HG03159 (cell line): Measurements from ENCODE around the gene RFX2.
"Not testable (repeated sequence)": the region's sequence is repeated elsewhere in the genome, so short reads cannot be mapped to it uniquely, and the experiment has no call there.

ENCODE experiments used
- ATAC-seq: cut with Tn5 transposase; IDR thresholded peaks from one replicate; pipeline ENCODE4 v1.9.1; 2021; ENCODE audit warnings: mild to moderate bottlenecking, moderate library complexity; ENCODE audit not compliant: unreplicated experiment

Gene RFX2

DNA sequence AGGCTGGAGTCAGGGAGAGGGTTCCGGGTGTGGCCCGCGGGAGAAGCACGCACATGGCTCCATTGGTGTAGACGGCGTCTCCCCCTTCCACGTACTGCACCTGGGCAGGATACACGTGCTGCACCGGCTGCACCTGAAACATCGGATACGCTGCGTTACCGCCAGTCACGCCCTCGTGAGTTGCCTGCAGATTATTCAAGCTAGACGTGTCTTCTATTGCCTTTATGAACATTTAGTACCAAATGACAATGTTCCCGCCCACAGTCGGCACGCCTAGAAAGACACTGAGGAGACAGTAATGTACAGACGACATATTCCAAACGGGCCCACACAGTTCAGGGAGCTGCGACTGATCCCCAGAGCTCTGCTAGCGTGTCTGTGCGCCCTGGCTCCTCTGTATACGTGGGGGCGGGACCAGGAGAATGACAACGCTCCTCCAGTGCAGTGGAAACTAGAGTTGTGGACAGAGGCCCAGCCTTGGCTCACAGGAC, 68.3 kb downstream of the RFX2 start:
- ATAC-seq, result no peak

- no peak for ATAC-seq
Measured at GRCh38 chr19:6041071-6041470, 69.2 kb downstream of the RFX2 start.

GRCh38 chr19:6039566-6040225, 70.6 kb downstream of the RFX2 start:
- ATAC-seq, result no peak

- peak; percentile 65 for ATAC-seq
Measured at GRCh38 chr19:6038634-6039405, 71.5 kb downstream of the RFX2 start.

DNA sequence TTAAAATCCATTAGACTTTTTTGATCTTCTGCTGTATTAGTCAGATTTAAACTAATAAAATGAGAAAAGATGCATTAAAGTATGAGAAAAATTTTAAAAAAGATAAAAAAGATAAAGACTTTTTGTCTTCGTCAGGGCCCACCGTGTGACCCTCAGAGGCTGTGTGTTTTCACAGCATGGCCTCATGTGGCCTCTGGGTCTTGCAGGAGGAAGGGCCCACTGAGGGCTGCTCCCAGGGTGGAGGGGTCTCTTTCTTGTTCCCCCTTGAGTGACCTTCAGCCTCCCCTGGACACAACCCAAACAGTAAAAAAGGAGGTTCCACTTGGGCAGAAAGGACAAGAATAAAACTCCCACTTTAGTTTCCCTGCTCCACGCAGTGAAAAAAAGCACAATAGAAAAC, 75.3 kb downstream of the RFX2 start:
- ATAC-seq, result no peak

DNA sequence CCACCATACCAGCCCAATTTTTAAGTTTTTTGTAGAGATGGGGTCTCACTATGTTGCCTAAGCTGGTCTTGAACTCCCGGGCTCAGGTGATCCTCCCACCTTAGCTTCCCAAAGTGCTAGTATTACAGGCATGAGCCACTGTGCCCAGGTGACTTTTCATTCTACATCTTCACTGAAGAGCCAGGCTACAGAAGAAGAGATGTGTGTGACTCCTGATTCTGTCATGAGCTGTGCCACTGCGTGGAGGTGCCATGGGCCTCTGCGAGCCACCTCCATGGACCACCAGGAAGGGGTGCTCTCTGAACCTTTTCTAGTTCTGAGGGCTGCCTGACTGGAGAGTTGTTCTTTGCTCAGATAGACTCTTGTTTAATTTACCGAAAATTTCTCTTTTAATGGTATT, 75.8 kb downstream of the RFX2 start:
- ATAC-seq, result no peak

GRCh38 chr19:6033744-6034264, 76.5 kb downstream of the RFX2 start:
- no peak for ATAC-seq

GRCh38 chr19:6032827-6033226, 77.5 kb downstream of the RFX2 start:
- ATAC-seq, result no peak

GRCh38 chr19:6032381-6032780, 77.9 kb downstream of the RFX2 start:
- no peak for ATAC-seq

GRCh38 chr19:6030214-6030507, 80.1 kb downstream of the RFX2 start:
- ATAC-seq, result no peak

DNA sequence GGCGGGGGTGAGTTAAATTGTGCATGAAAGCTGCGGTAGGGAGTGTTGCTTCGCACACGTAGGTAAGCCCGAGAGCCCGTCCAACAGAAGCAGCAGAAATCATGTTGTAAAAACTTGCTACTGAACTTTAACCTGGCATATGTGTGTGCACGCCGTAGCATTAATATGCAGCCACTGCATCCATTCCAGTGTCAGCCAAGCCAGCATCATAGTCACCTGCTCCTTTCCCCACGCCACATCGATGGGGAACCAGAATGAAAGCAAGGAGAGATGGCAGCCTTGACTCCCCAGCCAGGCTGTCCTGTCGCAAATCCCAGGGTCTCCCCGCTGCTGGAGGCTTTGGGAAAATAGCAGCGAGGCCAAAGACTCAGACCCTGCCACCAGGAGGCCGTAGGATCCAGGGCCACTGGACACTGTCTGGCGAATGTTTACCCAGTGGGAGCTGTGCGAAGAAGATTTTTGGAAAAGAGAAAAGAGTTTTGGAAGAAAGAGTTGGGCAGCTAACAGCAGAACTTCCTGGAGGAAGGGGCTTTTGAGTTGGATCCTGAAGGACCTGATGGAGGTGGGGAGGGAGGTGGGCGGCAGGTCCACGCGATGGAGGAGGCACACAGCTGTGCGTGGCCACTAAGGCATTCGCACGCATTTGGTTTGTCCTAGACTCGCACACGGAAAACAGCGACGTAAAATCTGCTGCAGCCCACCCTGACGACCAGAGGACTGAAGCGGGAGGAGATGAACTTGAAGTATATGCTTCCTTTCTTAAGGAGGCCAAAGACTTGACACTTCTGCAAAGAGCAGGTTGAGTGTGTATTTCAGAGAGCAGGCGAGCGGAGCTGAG, 83.7 kb downstream of the RFX2 start:
- no peak for ATAC-seq

DNA sequence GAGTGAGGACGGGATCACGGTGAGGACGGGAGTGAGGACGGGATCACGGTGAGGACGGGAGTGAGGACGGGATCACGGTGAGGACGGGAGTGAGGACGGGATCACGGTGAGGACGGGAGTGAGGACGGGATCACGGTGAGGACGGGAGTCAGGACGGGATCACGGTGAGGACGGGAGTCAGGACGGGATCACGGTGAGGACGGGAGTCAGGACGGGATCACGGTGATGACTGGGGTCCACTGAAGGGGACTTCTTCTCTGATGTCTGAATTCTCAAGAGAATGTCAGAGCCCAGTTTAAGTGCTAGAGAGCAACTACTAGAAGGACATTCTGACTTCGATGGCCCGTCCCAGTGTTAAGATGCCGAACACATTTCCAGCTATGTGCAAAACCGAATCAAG, 85.5 kb downstream of the RFX2 start:
- ATAC-seq, result not testable (repeated sequence)

- ATAC-seq, result no peak
Measured at GRCh38 chr19:6023936-6024335, 86.4 kb downstream of the RFX2 start.

GRCh38 chr19:6023085-6023682, 87.1 kb downstream of the RFX2 start:
- ATAC-seq, result no peak

DNA sequence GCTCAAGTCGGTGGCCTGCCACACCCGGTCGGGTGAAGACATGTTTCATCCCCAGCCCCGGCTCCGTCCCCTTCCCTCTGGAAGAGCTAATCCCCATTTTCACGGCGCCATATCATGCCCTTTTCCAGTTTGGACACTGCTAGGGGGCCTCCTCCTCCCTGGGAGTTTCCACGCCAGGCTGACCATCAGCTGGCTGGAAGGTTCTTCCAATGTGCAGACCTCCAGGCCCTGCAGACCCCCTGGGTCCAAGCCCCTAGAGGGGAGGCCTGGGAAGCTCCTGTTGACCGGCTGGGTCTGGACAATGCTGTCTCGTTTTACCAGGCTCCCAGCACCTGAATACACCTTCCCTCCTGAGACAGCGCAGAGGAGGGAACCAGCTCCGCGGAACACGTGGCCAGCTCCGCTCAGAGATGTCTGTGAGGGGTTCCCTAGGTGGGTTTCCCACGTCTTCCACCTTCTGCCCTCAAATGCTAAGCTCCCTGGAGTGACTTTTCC, 87.7 kb downstream of the RFX2 start:
- no peak for ATAC-seq

DNA sequence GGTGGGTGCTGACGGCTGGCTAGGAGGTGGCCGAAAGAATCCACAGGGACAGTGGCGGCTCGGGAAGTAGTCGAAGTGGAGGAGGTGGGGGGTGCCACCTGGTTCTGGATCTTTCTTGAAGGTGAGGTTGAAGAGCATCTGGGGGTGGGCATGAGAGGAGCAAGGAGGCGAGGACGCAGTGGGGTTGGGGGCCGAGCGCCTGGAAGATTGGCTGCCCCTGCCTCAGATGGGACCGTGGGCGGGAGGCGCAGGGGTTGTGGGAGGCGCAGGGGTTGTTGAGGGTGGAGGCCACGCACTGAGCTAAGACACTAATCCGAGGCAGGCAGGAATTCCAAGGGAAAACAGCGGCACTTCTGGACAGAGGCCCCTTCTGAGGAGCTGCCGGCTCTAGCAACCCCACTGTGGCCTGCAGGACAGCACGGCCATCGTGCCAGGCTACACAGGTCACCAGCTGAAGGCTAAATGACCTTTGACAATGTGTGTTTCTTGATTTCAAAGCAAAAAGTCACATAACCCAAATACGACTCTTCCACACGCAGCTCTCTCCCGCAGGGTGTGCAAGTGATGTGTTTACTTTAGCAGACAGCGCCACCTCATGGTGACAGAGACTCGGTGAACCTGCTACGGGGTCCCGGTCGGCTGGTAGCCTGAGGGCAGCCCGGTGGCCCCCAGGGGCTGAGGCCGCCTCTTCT, 88.3 kb downstream of the RFX2 start:
- no peak for ATAC-seq

- ATAC-seq, result no peak
Measured at GRCh38 chr19:6020972-6021805, 89.1 kb downstream of the RFX2 start.

GRCh38 chr19:6020166-6020882, 90.0 kb downstream of the RFX2 start:
- no peak for ATAC-seq

DNA sequence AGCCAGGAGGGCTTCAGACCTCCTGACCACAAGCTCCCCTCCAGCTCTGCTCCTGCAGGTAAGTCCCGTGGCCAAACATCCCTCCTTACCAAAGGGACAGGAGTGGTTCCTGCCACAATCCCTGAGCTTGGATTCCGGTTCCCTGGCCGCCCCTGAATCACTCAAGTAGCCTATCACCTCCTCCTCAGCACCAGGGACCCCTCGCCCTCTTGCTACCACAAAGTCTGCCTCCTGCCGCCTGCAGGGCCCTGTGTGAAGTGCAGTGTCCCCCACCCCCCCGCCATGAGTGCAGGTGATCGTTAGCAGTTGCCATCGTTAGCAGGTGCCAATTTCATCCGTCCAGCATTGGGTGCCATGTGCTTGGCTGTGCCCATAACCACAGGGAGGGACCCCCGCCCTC, 91.5 kb downstream of the RFX2 start:
- ATAC-seq, result no peak
